Kidney (tissue), 14 donors: Measurements from ENCODE around the gene KIF6. TPM values are rescaled to one million over a fixed set of nuclear protein-coding genes. Genes with fewer than 3 reads are reported as not detected.
A peak's percentile ranks its signal among the peaks of the same experiment; 100 is the strongest.

Experiments
- DNase-seq, 5 donors: peaks; one replicate each; pipeline ENCODE4 v3.0.0-alpha.2; 2013 to 2020
- FAIRE-seq: peaks from 2 replicates; lab custom pipeline; 2012; peaks lifted over from hg19 to GRCh38; lab: Jason Lieb, UNC
- H3K27ac ChIP-seq, 2 donors: one replicate each; pipeline ENCODE4 v1.7.0; 2013; ENCODE audit warnings: low read depth in 2 of 2, low read length in 2 of 2, inconsistent platforms in 1 of 2
- H3K27me3 ChIP-seq: one replicate; pipeline ENCODE4 v1.7.1; 2013; ENCODE audit warnings: low read length, inconsistent platforms; ENCODE audit not compliant: control insufficient read depth, insufficient read depth
- H3K36me3 ChIP-seq, 3 donors: one replicate each; pipeline versions ENCODE4 v1.7.0 to v1.7.1; 2013; ENCODE audit warnings: low read length in 3 of 3, control low read depth in 1 of 3, inconsistent platforms in 1 of 3; ENCODE audit not compliant: insufficient read depth in 3 of 3, control insufficient read depth in 2 of 3
- H3K4me1 ChIP-seq, 3 donors: one replicate each; pipeline versions ENCODE4 v1.7.0 to v1.7.1; 2013; ENCODE audit warnings: low read length in 3 of 3, inconsistent platforms in 1 of 3, low read depth in 1 of 3; ENCODE audit not compliant: control insufficient read depth in 2 of 3, insufficient read depth in 2 of 3
- H3K4me3 ChIP-seq, 3 donors: one replicate each; pipeline versions ENCODE4 v1.7.0 to v1.8.1; 2013; ENCODE audit warnings: low read length in 3 of 3, control low read depth in 1 of 3, inconsistent platforms in 1 of 3
- H3K9ac ChIP-seq, 3 donors: one replicate each; pipeline versions ENCODE4 v1.7.0 to v1.7.1; 2013; ENCODE audit warnings: low read length in 3 of 3, control low read depth in 1 of 3, inconsistent platforms in 1 of 3
- H3K9me3 ChIP-seq, 3 donors: one replicate each; pipeline versions ENCODE4 v1.7.0 to v1.7.1; 2013; ENCODE audit warnings: low read length in 3 of 3, control low read depth in 1 of 3, inconsistent platforms in 1 of 3; ENCODE audit not compliant: control insufficient read depth in 2 of 3, insufficient read depth in 1 of 3
- intact Hi-C: fragments of 100-400 bp; cut with DNase I; formaldehyde crosslinking; loops from one replicate; pipeline ENCODE4 v1.11.1; 2022
- polyA plus RNA-seq: library from polyadenylated mRNA; stranded (reverse); fragments of 350-450 nt; fragmentation: Illumina TruSeq; extraction: RNeasy Lipid Tissue Mini Kit (QIAGEN cat#74804); gene quantifications from one replicate; pipeline ENCODE4 v1.2.3, GENCODE V29; 2014; ENCODE audit warnings: low read depth, low replicate concordance; ENCODE audit not compliant: insufficient read depth
- total RNA-seq: library from RNA; stranded (reverse); fragmentation: NEBNext Ultra II Directional; extraction: Animal tissue kit (Norgen Biotek cat#: 25700); gene quantifications from one replicate; pipeline ENCODE4 v1.2.1, GENCODE V29; 2021
- TF ChIP-seq, protein P1 (sequence below): IDR thresholded peaks from 3 replicates; pipeline ENCODE4 v1.5.1; 2012; ENCODE audit warnings: mild to moderate bottlenecking, moderate library complexity, borderline replicate concordance; ENCODE audit not compliant: insufficient read depth; ENCODE audit errors: extremely low read depth
- donor health status: control.
- donor health status: control.
- donor health status: control.
- donor health status: control.
- donor health status: control.
- donor health status: DM: yes; HTN: yes; CAD: no.
- donor health status: Normal renal cell carcinoma (clear cell type).

The KIF6 gene
- total and polyA plus RNA-seq, 2 donors from 2014 or later = 1.7 to 2.9 TPM

DNA sequence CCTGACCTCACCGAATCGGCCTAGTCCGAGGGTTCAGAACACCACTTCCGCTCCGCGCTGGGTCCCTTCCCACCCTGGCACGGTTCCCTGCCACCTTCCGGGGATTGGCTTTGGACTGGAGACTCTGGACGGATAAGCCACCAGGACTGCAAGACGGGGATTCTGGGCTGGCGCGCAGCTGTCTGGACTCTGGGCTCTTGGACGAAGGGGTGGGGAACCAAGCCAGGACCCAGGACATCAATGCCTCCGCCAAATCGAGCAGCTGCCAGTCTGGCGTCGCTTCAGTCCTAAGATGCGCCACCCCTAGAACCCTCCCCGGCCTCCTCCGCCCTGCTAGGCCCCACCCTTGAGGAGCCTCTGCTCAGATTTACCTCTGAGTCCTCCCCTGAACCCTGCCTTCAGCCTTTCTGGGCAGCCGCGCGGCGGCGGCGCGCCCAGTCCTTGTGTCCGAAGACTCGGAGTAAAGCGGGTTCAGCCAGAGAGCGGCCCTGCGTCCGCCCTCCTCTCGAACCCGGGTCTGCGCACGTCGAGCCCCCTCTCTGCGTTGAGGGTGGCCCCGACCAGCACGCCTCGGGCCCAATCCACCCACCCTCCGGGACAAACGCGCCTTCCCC lies 412.2 kb downstream of the KIF6 start:
- Histone ChIP-seq H3K9ac (no peak overlapping the region), H3K9me3 (no peaks in the 10 kb centered on the region), H3K36me3 (no peaks in the 10 kb centered on the region), H3K4me1 (peaks cover 0 to 5% (median 0%) of the 10 kb centered on the region in 3 donors), H3K27me3 (peaks cover 21% of the 10 kb centered on the region), H3K27ac (no peak overlapping the region), H3K4me3 (no peak overlapping the region)
- FAIRE-seq (no peak), DNase-seq (peak in 1 of 5 donors; percentile 12)
- TF ChIP-seq, protein P1, sequence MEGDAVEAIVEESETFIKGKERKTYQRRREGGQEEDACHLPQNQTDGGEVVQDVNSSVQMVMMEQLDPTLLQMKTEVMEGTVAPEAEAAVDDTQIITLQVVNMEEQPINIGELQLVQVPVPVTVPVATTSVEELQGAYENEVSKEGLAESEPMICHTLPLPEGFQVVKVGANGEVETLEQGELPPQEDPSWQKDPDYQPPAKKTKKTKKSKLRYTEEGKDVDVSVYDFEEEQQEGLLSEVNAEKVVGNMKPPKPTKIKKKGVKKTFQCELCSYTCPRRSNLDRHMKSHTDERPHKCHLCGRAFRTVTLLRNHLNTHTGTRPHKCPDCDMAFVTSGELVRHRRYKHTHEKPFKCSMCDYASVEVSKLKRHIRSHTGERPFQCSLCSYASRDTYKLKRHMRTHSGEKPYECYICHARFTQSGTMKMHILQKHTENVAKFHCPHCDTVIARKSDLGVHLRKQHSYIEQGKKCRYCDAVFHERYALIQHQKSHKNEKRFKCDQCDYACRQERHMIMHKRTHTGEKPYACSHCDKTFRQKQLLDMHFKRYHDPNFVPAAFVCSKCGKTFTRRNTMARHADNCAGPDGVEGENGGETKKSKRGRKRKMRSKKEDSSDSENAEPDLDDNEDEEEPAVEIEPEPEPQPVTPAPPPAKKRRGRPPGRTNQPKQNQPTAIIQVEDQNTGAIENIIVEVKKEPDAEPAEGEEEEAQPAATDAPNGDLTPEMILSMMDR = no peak
- intact Hi-C loops = loop anchor here (10.0 kb wide), 1 partner anchor 338 kb away; no protein-coding TSS in a partner anchor

GRCh38 chr6:39310542-39310941 lies 414.7 kb downstream of the KIF6 start:
- intact Hi-C loops = loop anchor here (10.0 kb wide), 1 partner anchor 336 kb away; no protein-coding TSS in a partner anchor
- H3K4me3 ChIP-seq = no peak overlapping the region
- FAIRE-seq (no peak), DNase-seq (no peak)
- no peak overlapping the region for H3K9ac ChIP-seq
- no peak overlapping the region for H3K27ac ChIP-seq
- H3K4me1 ChIP-seq = peaks cover 0 to 5% (median 0%) of the 10 kb centered on the region in 3 donors
- H3K9me3 ChIP-seq = no peaks in the 10 kb centered on the region
- H3K27me3 ChIP-seq = peaks cover 21% of the 10 kb centered on the region
- TF ChIP-seq, protein P1 = no peak
- H3K36me3 ChIP-seq = no peaks in the 10 kb centered on the region

- Histone ChIP-seq H3K4me3 (no peak overlapping the region), H3K27ac (no peak overlapping the region), H3K4me1 (peaks cover 0 to 5% (median 0%) of the 10 kb centered on the region in 3 donors), H3K9ac (no peak overlapping the region), H3K27me3 (peaks cover 21% of the 10 kb centered on the region), H3K36me3 (no peaks in the 10 kb centered on the region), H3K9me3 (no peaks in the 10 kb centered on the region)
- intact Hi-C loops = loop anchor here (10.0 kb wide), 2 partner anchors 335 to 435 kb away; no protein-coding TSS in a partner anchor
- TF ChIP-seq, protein P1 = peak; percentile 95
- DNase-seq = peak in 4 of 5 donors; percentile 76 to 82 (median 80)
- FAIRE-seq = no peak
Measured at GRCh38 chr6:39309942-39310531, 415.2 kb downstream of the KIF6 start.
